ENCODE results near the gene AADACL4. TPM values are rescaled to one million over a fixed set of nuclear protein-coding genes. Genes with fewer than 3 reads are reported as not detected.
A peak's percentile ranks its signal among the peaks of the same experiment; 100 is the strongest.

AADACL4 gene
- total and polyA plus RNA-seq, 9 of the 15 experiments (the other 6 are each of a cell fraction or from before 2014, with no cell fraction given): not detected

DNA sequence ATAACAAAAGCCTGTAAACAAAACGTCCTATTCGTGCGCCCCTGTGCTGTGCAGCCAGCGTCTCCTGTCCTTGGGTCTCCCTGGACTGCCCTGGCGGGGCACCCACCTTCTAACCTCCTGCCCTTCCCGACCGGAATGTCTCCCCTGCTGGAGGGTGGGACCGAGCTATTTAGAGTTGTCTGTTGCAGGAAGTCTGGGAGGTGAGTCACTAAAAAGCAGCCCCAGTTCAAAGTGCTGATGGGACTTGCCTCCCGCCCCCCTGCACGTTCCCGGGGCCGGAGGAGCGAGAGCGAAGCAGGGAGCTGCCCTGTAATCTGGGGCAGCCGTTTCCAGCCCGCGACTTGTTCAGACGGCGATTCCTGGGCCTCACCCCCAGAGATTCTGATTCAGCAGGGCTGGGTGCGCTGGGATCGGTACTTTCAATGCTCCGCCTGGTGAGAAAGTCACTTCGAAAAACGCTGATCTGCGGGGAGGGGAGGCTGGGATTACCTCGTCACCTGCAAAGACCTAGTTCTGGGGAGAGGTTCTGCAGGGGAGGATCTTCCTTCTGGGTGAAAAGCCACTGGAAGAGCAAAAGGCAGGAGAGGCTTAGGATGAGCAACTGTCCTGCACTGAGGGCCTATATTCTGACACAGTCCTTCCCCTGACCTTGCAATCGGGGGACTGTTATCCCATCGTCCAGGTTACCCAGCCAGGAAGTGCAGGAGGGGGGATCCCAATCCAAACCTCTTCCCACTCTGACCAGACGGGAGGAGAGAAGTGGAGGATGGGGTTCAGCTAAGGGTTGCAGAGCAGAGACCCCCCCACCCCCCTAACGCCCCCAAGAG, 24.7 kb upstream of the AADACL4 start (continued):
- TF ChIP-seq, protein P1, sequence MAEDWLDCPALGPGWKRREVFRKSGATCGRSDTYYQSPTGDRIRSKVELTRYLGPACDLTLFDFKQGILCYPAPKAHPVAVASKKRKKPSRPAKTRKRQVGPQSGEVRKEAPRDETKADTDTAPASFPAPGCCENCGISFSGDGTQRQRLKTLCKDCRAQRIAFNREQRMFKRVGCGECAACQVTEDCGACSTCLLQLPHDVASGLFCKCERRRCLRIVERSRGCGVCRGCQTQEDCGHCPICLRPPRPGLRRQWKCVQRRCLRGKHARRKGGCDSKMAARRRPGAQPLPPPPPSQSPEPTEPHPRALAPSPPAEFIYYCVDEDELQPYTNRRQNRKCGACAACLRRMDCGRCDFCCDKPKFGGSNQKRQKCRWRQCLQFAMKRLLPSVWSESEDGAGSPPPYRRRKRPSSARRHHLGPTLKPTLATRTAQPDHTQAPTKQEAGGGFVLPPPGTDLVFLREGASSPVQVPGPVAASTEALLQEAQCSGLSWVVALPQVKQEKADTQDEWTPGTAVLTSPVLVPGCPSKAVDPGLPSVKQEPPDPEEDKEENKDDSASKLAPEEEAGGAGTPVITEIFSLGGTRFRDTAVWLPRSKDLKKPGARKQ (CRISPR knock-in tag; IDR thresholded peaks at IDR 0.05): no peak
- TF ChIP-seq NR2C2 (CRISPR knock-in tag; IDR thresholded peaks at IDR 0.05) (peak; percentile 58; the same call in 1 of the 2 replicates), NR2C2 (tag; IDR thresholded peaks at IDR 0.05) (peak; percentile 60), ZFX (CRISPR knock-in tag; IDR thresholded peaks at IDR 0.05) (no peak), MAZ (CRISPR knock-in tag; conservative IDR thresholded peaks at IDR 0.05 in 1 of 2, IDR thresholded peaks at IDR 0.05 in 1 of 2) (peak in 1 of 2 experiments; percentile 34; a peak in 2 of 4 replicates), JUND (IDR thresholded peaks at IDR 0.05; ENCODE audit: borderline replicate concordance, low read depth, low read length) (peak; percentile 93), JUND (tag; IDR thresholded peaks at IDR 0.05; ENCODE audit: borderline replicate concordance, low read depth, low read length) (peak; percentile 84; the same call in 2 of the 3 replicates), CEBPG (CRISPR knock-in tag; IDR thresholded peaks at IDR 0.05) (no peak), CEBPG (tag; conservative IDR thresholded peaks at IDR 0.05 in 1 of 2, IDR thresholded peaks at IDR 0.05 in 1 of 2) (no peak), ZNF764 (CRISPR knock-in tag; IDR thresholded peaks at IDR 0.05; ENCODE audit: low read depth) (no peak), MCM7 (IDR thresholded peaks at IDR 0.05) (no peak), MAFG (tag; conservative IDR thresholded peaks at IDR 0.05) (no peak), POLR2G (IDR thresholded peaks at IDR 0.05; ENCODE audit: low read depth, low read length) (no peak), ZNF282 (CRISPR knock-in tag; IDR thresholded peaks at IDR 0.05) (no peak), ETV6 (IDR thresholded peaks at IDR 0.05; ENCODE audit: borderline replicate concordance in 1 of 2, low read depth in 2 of 2, low read length in 1 of 2) (peak in 1 of 2 experiments; percentile 37; a peak in 1 of 4 replicates), ETV6 (CRISPR knock-in tag; IDR thresholded peaks at IDR 0.05; ENCODE audit: borderline replicate concordance) (no peak)
- TF ChIP-seq, protein P2, sequence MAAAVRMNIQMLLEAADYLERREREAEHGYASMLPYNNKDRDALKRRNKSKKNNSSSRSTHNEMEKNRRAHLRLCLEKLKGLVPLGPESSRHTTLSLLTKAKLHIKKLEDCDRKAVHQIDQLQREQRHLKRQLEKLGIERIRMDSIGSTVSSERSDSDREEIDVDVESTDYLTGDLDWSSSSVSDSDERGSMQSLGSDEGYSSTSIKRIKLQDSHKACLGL (CRISPR knock-in tag; IDR thresholded peaks at IDR 0.05; ENCODE audit: borderline replicate concordance, poor library complexity, severe bottlenecking): no peak
- TF ChIP-seq, protein P3, sequence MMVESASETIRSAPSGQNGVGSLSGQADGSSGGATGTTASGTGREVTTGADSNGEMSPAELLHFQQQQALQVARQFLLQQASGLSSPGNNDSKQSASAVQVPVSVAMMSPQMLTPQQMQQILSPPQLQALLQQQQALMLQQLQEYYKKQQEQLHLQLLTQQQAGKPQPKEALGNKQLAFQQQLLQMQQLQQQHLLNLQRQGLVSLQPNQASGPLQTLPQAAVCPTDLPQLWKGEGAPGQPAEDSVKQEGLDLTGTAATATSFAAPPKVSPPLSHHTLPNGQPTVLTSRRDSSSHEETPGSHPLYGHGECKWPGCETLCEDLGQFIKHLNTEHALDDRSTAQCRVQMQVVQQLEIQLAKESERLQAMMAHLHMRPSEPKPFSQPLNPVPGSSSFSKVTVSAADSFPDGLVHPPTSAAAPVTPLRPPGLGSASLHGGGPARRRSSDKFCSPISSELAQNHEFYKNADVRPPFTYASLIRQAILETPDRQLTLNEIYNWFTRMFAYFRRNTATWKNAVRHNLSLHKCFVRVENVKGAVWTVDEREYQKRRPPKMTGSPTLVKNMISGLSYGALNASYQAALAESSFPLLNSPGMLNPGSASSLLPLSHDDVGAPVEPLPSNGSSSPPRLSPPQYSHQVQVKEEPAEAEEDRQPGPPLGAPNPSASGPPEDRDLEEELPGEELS (CRISPR knock-in tag; IDR thresholded peaks at IDR 0.05; ENCODE audit: borderline replicate concordance): peak; percentile 79; the same call in 1 of the 2 replicates
- TF ChIP-seq, protein P4, sequence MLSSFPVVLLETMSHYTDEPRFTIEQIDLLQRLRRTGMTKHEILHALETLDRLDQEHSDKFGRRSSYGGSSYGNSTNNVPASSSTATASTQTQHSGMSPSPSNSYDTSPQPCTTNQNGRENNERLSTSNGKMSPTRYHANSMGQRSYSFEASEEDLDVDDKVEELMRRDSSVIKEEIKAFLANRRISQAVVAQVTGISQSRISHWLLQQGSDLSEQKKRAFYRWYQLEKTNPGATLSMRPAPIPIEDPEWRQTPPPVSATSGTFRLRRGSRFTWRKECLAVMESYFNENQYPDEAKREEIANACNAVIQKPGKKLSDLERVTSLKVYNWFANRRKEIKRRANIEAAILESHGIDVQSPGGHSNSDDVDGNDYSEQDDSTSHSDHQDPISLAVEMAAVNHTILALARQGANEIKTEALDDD (IDR thresholded peaks at IDR 0.05): peak; percentile 62; the same call in 1 of the 2 replicates
- TF ChIP-seq, protein P5, sequence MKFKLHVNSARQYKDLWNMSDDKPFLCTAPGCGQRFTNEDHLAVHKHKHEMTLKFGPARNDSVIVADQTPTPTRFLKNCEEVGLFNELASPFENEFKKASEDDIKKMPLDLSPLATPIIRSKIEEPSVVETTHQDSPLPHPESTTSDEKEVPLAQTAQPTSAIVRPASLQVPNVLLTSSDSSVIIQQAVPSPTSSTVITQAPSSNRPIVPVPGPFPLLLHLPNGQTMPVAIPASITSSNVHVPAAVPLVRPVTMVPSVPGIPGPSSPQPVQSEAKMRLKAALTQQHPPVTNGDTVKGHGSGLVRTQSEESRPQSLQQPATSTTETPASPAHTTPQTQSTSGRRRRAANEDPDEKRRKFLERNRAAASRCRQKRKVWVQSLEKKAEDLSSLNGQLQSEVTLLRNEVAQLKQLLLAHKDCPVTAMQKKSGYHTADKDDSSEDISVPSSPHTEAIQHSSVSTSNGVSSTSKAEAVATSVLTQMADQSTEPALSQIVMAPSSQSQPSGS (CRISPR knock-in tag; IDR thresholded peaks at IDR 0.05): no peak

Measured in K562 (cell line).